MM.1S (cell line): ENCODE data around the gene IPO5.

ENCODE experiments used
- DNase-seq: peaks from one replicate; pipeline ENCODE4 v3.0.0-alpha.2; 2015
- H2AFZ ChIP-seq: fragments of 300-600 bp; sonication (generic); 2 replicates; pipeline ENCODE4 v1.6.0; 2016; ENCODE audit warnings: antibody characterized with exemption, low read length
- H3F3A ChIP-seq: fragments of 300-600 bp; sonication (generic); 2 replicates; pipeline ENCODE4 v1.6.1; 2016; ENCODE audit warnings: mild to moderate bottlenecking, antibody characterized with exemption, low read length, moderate library complexity, mixed read lengths; ENCODE audit not compliant: insufficient read depth
- H3K27ac ChIP-seq: fragments of 300-600 bp; sonication (generic); 2 replicates; pipeline ENCODE4 v1.5.1; 2016; ENCODE audit warnings: mild to moderate bottlenecking, low read length
- H3K27me3 ChIP-seq: fragments of 300-600 bp; sonication (generic); replicated peaks from 2 replicates; pipeline ENCODE4 v1.6.0; 2016; ENCODE audit warnings: low read length; ENCODE audit not compliant: insufficient read depth
- H3K36me3 ChIP-seq: fragments of 300-600 bp; sonication (generic); replicated peaks from 2 replicates; pipeline ENCODE4 v1.6.1; 2016; ENCODE audit warnings: mild to moderate bottlenecking, low read length, mixed read lengths; ENCODE audit not compliant: insufficient read depth
- H3K4me1 ChIP-seq: fragments of 300-600 bp; sonication (generic); 2 replicates; pipeline ENCODE4 v1.6.1; 2016; ENCODE audit warnings: low read length, mixed read lengths
- H3K4me2 ChIP-seq: fragments of 300-600 bp; sonication (generic); 2 replicates; pipeline ENCODE4 v1.6.0; 2016; ENCODE audit warnings: low read depth, low read length
- H3K4me3 ChIP-seq: fragments of 300-600 bp; sonication (generic); 2 replicates; pipeline ENCODE4 v1.5.1; 2016; ENCODE audit warnings: low read length, mixed read lengths
- H3K79me2 ChIP-seq: fragments of 300-600 bp; sonication (generic); 2 replicates; pipeline ENCODE4 v1.6.1; 2016; ENCODE audit warnings: mixed run types, low read length, mixed read lengths
- H3K9ac ChIP-seq: fragments of 300-600 bp; sonication (generic); 2 replicates; pipeline ENCODE4 v1.6.1; 2016; ENCODE audit warnings: low read length, mixed read lengths
- H3K9me2 ChIP-seq: fragments of 300-600 bp; sonication (generic); replicated peaks from 2 replicates; pipeline ENCODE4 v1.6.1; 2016; ENCODE audit warnings: mild to moderate bottlenecking, low read length, mixed read lengths; ENCODE audit not compliant: insufficient read depth
- H3K9me3 ChIP-seq: fragments of 300-600 bp; sonication (generic); replicated peaks from 2 replicates; pipeline ENCODE4 v1.6.1; 2016; ENCODE audit warnings: mild to moderate bottlenecking, low read length, mixed read lengths; ENCODE audit not compliant: insufficient read depth
- H4K20me1 ChIP-seq: fragments of 300-600 bp; sonication (generic); 2 replicates; pipeline ENCODE4 v1.6.1; 2016; ENCODE audit warnings: mild to moderate bottlenecking, low read length, moderate library complexity, mixed read lengths; ENCODE audit not compliant: insufficient read depth
- CTCF ChIP-seq: fragments of 300-600 bp; sonication (generic); IDR thresholded peaks from 2 replicates; pipeline ENCODE4 v1.5.1; 2016; ENCODE audit warnings: antibody characterized with exemption, low read length, mixed read lengths
- EZH2 ChIP-seq: fragments of 300-600 bp; sonication (generic); optimal IDR thresholded peaks from 2 replicates; pipeline ENCODE3; 2017; ENCODE audit warnings: low read depth, mild to moderate bottlenecking, antibody characterized with exemption, low read length, mixed read lengths
- EZH2phosphoT487 ChIP-seq: fragments of 300-600 bp; sonication (generic); IDR thresholded peaks from 2 replicates; pipeline ENCODE4 v1.6.1; 2018; ENCODE audit warnings: antibody characterized with exemption, low read length

IPO5 gene

GRCh38 chr13:97975280-97975847 is 21.9 kb downstream of the IPO5 start:
- Histone ChIP-seq H3K27me3 (no peaks in the 10 kb centered on the region), H3K27ac (peak overlapping the region; percentile 60; the same call in 1 of the 2 replicates), H3K4me3 (peak overlapping the region; percentile 96), H3K9me2 (no peaks in the 10 kb centered on the region), H3K9ac (peak overlapping the region; percentile 93), H3K36me3 (no peaks in the 10 kb centered on the region), H2AFZ (peak overlapping the region; percentile 100), H3K79me2 (peaks cover 36% of the 10 kb centered on the region), H3K4me1 (peaks cover 9% of the 10 kb centered on the region; the same call in 1 of the 2 replicates), H3K4me2 (peak overlapping the region; percentile 76), H4K20me1 (peaks cover 14% of the 10 kb centered on the region; the same call in 1 of the 2 replicates), H3F3A (peaks cover 9% of the 10 kb centered on the region), H3K9me3 (no peaks in the 10 kb centered on the region)
- no peak for DNase-seq
- TF ChIP-seq CTCF (no peak), EZH2phosphoT487 (no peak), EZH2 (no peak)

- Histone ChIP-seq H3K36me3 (no peaks in the 10 kb centered on the region), H2AFZ (peak overlapping the region; percentile 100), H3K79me2 (peaks cover 43% of the 10 kb centered on the region), H3K9ac (peak overlapping the region; percentile 93), H3K27ac (peak overlapping the region; percentile 60; the same call in 1 of the 2 replicates), H4K20me1 (peaks cover 14% of the 10 kb centered on the region; the same call in 1 of the 2 replicates), H3K4me2 (peak overlapping the region; percentile 76), H3K4me3 (peak overlapping the region; percentile 96), H3F3A (peaks cover 9% of the 10 kb centered on the region), H3K27me3 (no peaks in the 10 kb centered on the region), H3K4me1 (peaks cover 9% of the 10 kb centered on the region; the same call in 1 of the 2 replicates), H3K9me3 (no peaks in the 10 kb centered on the region), H3K9me2 (no peaks in the 10 kb centered on the region)
- peak; percentile 96 for DNase-seq
- no peak for TF ChIP-seq CTCF
- TF ChIP-seq EZH2phosphoT487, result no peak
- no peak for TF ChIP-seq EZH2
Measured at GRCh38 chr13:97975848-97976609, 22.6 kb downstream of the IPO5 start.

- no peaks in the 10 kb centered on the region for H3K27me3 ChIP-seq
- H2AFZ ChIP-seq, result peak overlapping the region; percentile 76
- peaks cover 14% of the 10 kb centered on the region; the same call in 1 of the 2 replicates for H4K20me1 ChIP-seq
- H3K36me3 ChIP-seq, result no peaks in the 10 kb centered on the region
- peak overlapping the region; percentile 58; the same call in 1 of the 2 replicates for H3K27ac ChIP-seq
- TF ChIP-seq EZH2phosphoT487 (no peak), CTCF (no peak), EZH2 (no peak)
- peaks cover 51% of the 10 kb centered on the region for H3K79me2 ChIP-seq
- H3F3A ChIP-seq, result peaks cover 9% of the 10 kb centered on the region
- peak overlapping the region; percentile 91 for H3K4me3 ChIP-seq
- DNase-seq, result peak; percentile 35
- H3K9me2 ChIP-seq, result no peaks in the 10 kb centered on the region
- peak overlapping the region; percentile 85 for H3K4me2 ChIP-seq
- H3K9ac ChIP-seq, result peak overlapping the region; percentile 88
- H3K4me1 ChIP-seq, result peaks cover 9% of the 10 kb centered on the region; the same call in 1 of the 2 replicates
- no peaks in the 10 kb centered on the region for H3K9me3 ChIP-seq
Measured at GRCh38 chr13:97976610-97977521, 23.4 kb downstream of the IPO5 start.
